ENCODE data around the gene ITGB2.

Gene ITGB2

GRCh38 chr21:44844256-44844655, 76.4 kb downstream of the ITGB2 start:
- DNase-seq = no peak

DNA sequence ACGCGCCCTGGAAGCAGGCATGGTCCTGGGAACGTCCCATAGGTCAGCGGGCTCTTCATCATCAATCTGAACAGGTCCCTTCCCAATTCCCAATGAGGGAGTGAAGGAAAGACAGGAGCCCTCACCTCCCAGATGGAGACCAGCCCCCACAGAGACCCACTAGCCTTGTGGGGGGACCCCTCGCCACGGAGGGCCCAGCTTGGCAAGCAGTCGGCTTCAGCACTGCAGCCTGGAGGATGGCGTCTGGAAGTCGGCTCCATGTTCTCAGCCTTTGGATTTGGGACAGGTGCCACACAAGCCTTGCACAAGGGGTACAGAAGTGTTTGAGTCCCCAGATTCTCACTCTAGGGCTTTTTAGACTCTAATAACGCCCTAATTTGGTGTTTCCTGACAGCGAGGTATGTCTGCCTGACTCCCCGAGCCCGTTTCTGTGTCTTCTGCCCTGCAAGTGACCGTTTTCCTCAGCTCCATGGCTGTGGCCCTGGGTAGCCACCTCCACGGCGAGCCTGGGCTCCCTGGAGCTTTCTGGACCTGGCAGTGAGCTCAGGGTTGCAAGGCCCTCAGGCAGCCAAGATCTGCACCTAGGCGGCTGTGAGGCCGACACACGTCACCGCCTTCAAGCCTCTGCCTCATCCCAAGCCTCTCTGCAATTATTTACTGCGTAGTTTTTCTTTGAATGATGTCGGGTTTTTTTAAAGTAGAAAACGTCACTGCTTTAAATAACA, 77.8 kb downstream of the ITGB2 start:
- DNase-seq = no peak

- no peak for DNase-seq
Measured at GRCh38 chr21:44842087-44842486, 78.6 kb downstream of the ITGB2 start.

- DNase-seq = no peak
Measured at GRCh38 chr21:44840771-44841170, 79.9 kb downstream of the ITGB2 start.

- DNase-seq = no peak
Measured at GRCh38 chr21:44838951-44839350, 81.7 kb downstream of the ITGB2 start.

DNA sequence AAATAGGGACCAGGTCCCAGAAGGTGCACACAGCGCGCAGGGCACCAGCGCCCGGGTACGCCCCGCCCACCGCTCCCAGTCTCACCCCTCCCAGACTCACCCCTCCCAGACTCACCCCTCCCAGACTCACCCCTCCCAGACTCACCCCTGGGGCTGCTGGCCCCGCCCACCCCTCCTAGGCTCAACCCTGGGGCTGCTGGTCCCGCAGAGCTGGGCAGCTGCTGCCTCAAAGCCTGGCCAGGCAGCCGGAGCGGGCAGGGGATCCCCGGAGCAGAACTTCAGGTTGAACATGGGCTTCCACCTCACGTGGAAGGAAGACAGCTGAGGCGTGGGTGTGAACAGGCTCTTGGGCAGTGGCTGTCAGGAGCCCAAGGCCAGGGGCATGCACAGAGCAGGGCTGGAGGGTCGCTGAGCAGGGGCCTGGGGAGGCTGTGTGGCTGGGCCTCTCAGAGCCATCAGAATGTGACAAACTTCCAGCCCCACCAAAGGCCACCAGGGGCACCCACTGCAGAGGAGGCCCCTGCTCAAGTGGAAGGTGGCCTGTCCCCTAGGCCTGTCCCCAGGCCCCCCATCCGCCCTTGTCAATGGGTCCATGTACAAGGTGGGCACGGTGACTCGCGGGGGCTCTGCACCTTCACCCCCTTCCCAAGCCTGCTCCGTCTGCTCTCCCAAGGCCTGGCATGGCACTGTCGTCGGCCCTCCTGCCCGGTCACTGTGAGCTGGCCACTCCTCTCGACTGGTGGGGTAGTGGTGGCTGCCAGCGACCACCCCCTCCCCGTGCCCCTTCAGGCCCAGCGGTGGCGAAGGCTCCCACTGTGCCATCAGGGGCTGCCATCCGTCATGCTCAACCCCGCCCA, 82.4 kb downstream of the ITGB2 start:
- no peak for DNase-seq

DNA sequence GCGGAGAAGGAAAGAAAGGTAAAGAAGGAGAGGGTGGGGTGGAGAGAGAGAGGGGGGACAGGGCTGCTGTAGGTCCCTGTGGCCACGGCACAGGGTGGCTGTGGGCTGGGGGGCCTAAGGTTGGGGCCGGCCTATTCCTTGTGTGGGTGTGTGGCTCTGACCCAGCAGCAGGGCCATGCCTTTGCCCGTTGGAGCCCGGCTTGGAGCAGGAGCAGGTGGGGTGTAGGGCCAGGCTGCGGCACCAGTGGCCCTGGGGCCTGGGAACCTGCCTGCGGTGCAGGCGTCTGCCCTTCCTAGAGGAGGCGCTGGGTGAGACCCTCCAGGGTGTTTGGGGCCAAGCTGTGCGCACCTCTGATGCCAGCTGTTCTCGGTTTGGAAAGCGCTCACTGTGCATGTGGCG, 83.2 kb downstream of the ITGB2 start:
- no peak for DNase-seq

GRCh38 chr21:44836666-44837471, 83.8 kb downstream of the ITGB2 start:
- no peak for DNase-seq

DNA sequence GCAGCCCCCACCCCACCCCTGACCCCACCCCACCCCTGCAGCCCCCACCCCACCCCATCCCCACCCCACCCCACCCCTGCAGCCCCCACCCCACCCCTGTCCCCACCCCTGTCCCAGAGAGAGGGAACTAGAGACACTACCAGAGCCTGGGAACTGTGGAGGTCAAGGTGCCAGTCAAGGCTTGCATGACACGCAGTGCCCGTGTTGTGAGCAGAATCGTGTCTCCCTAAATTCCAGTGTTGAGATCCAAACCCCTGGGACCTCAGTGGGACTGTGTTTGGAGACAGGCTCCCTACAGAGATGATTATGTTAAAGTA, 84.4 kb downstream of the ITGB2 start:
- no peak for DNase-seq
